ENCODE results near the gene MSRB3.

- no peak for TF ChIP-seq CTCF (IDR thresholded peaks at IDR 0.05)
- TF ChIP-seq POLR2A (IDR thresholded peaks at IDR 0.05), result no peak
Measured at GRCh38 chr12:65292241-65292640, 13.8 kb downstream of the MSRB3 start.

All from ovary (tissue), 3 donors.